GM19455 (cell line): ENCODE measurements around the gene PRDM16.

Source experiments
- ATAC-seq: cut with Tn5 transposase; IDR thresholded peaks from one replicate; pipeline ENCODE4 v1.9.1; 2021; ENCODE audit not compliant: unreplicated experiment

PRDM16 gene

GRCh38 chr1:3476666-3477065, 407.7 kb downstream of the PRDM16 start:
- ATAC-seq: no peak

- ATAC-seq: no peak
Measured at GRCh38 chr1:3477241-3477995, 408.4 kb downstream of the PRDM16 start.

GRCh38 chr1:3478187-3478586, 409.2 kb downstream of the PRDM16 start:
- ATAC-seq: no peak

DNA sequence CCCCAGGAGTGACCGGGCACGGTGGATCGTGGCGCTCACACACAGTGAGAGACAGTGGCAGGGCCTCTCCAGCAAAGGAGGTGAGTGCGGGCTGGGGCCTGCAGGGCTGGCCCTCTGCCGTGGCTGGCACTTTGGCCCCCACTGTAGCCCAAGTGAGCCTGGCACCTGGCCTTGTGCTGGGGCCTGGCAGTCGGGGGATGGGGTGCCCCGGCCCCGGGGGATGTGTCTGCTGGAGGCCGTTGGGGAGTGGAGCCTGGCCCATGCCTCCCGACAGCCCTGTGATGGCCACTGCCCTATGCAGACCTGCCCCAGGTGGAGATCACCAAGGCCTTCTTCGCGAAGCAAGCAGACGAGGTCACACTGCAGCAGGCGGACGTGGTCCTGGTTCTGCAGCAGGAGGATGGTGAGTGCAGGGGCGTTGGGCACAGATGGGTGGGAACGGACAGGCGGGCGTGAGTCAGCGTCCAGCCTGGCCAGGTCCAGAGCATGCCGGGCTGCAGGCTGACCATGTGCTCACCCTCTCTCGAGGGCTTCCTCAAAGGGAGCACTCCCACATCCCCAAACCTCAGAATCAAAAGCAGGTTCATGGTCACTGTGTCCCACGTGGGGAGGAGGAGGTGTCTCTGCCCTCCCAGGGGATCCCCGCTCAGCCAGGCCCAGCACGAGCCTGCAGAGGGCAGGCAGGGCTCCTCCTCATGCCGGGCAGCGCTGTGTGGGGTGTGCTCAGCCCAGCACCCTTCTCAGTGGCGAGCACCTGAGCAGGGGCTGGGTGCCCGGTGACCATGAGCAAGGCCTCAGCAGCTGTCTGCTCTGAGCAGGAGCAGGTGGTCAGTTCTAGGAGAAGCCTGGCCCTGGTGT, 410.7 kb downstream of the PRDM16 start:
- no peak for ATAC-seq

DNA sequence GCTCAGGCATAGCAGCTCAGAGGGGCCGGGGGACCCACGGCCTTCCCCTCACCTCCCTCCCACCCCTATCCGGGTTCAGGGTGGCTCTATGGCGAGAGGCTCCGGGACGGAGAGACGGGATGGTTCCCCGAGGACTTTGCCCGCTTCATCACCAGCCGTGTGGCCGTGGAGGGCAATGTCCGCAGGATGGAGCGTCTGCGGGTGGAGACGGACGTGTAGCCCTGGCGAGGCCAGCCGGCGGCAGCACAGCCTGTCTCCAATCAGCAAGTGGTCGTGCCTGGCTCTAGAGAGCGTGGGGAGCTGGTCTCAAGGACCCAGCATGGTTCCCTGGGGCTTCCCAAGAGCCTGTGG, 411.3 kb downstream of the PRDM16 start:
- ATAC-seq: no peak

- ATAC-seq: no peak
Measured at GRCh38 chr1:3481046-3481445, 412.0 kb downstream of the PRDM16 start.

- no peak for ATAC-seq
Measured at GRCh38 chr1:3481836-3482375, 412.9 kb downstream of the PRDM16 start.

GRCh38 chr1:3482378-3482849, 413.4 kb downstream of the PRDM16 start:
- no peak for ATAC-seq

DNA sequence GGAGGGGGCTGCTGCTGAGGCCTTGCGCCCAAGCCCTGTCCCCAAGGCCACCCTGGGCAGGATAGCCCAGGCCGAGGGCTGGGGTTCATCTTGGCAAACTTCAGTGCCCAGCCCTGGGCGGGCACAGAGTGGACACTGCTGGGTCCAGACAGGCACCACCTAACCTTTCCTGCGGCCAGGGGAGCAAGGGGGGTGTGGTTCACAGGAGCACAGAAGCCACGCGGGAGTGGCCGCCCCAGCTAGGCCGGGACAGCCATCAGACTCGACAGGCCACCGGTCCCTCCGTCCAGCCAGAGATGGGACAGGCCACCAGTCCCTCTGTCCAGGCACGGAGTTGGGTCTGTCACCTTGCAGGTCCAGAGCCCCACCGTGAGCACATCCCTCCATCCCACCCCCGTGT, 414.4 kb downstream of the PRDM16 start:
- no peak for ATAC-seq

DNA sequence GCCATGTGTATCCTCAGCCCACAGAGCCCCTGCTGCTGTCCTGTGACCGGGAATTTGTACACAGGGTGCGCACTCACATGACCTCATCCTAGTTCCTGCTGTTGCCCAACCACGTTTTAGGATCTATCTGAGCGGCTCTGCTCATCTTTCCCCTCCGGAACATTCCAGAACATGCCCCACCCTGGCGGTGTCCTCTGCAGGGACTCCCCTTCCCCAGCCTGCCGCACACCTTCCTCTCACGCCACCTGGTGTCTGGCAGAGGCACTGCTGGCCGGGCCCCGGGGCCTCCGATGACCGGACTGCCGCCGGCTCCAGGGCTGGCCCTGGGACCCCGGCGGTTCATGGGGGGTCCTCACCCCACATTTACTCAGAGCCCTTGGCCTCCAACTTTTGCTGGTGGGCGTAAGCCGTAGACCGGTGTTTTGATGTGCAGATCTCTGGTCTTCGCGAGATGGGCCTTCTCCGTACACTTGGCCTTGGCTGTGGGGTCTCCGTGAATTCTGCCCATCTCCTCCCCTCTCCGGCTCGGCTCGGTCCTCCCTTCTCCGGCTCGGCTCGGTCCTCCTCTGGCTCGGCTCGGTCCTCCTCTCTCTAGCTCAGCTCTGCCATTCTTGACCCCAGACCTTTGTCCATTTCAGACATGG, 414.9 kb downstream of the PRDM16 start:
- ATAC-seq: no peak

DNA sequence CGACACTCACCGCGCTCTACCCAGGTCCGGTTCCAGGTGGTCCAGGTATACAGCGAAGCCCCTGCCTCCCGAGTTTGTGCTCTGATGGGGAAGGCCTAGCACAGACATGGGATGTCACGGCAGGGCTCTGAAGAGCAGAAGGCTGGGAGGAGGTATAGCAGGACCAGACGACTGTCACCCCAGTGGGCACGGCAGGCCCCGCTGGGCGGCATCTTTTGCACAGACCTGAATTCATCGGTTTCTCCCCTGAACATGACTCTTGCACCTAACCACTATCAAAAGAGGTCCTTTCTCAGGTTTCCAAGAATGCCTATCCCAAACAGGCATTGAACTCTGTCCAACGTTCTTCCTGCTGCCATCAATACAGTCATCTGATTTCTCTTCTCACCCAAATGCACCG, 416.0 kb downstream of the PRDM16 start:
- ATAC-seq: no peak
